KOPT-K1 (cell line): ENCODE measurements around the gene NPM1.

Source experiments
- H3K27ac ChIP-seq: fragments of 200-600 bp; sonication (generic); 2 replicates; pipeline ENCODE4 v1.5.1; 2016; ENCODE audit warnings: antibody characterized with exemption, mild to moderate bottlenecking, low read depth, low read length; ENCODE audit not compliant: poor library complexity, severe bottlenecking
- H3K36me3 ChIP-seq: fragments of 200-600 bp; sonication (generic); 2 replicates; pipeline ENCODE4 v1.5.1; 2017; ENCODE audit warnings: antibody characterized with exemption, mild to moderate bottlenecking, low read length, moderate library complexity; ENCODE audit not compliant: insufficient read depth
- H3K9me3 ChIP-seq: fragments of 200-600 bp; sonication (generic); 2 replicates; pipeline ENCODE4 v1.5.1; 2017; ENCODE audit warnings: antibody characterized with exemption, low read length, mild to moderate bottlenecking; ENCODE audit not compliant: insufficient read depth, poor library complexity, severe bottlenecking

The NPM1 gene

GRCh38 chr5:171457208-171457981 is 69.7 kb downstream of the NPM1 start:
- H3K9me3 ChIP-seq, result no peaks in the 10 kb centered on the region
- no peaks in the 10 kb centered on the region for H3K36me3 ChIP-seq
- H3K27ac ChIP-seq, result no peak overlapping the region

DNA sequence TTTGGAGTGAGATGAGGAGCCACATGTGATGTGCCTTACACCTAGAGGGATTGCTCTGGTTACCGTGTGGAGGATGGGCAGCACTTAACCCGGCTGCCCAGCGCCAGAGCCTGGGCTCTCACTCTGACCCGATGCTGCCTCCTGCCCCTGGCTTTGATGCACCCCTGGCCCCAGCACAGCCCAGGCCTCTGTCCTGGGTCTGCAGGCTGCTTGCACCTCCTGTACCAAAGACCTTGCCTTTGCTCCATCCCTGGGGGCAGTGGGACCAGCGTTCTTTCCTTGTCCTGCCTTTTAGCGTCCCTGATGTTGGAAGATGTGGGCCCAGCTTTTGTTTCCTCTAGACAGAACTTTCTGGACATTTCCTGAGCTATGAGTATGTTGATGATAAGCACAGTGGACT is 72.2 kb downstream of the NPM1 start:
- H3K9me3 ChIP-seq, result no peaks in the 10 kb centered on the region
- no peak overlapping the region for H3K27ac ChIP-seq

More for the DNA sequence above, 72.2 kb downstream of the NPM1 start:
- H3K36me3 ChIP-seq, result no peaks in the 10 kb centered on the region
